ENCODE measurements around the gene UCN2. TPM values are rescaled to one million over a fixed set of nuclear protein-coding genes. Genes with fewer than 3 reads are reported as not detected.

The UCN2 gene
- total RNA-seq, 4 donors from 2014 or later, result 1.7 TPM; not detected in 3

GRCh38 chr3:48565186-48565585 lies 1.6 kb upstream of the UCN2 start:
- H3K4me3 ChIP-seq, result no peak overlapping the region
- TF ChIP-seq CTCF (IDR thresholded peaks at IDR 0.05) (no peak), POLR2A (IDR thresholded peaks at IDR 0.05) (no peak)
- no peaks in the 10 kb centered on the region for H3K9me3 ChIP-seq
- H3K36me3 ChIP-seq, result no peaks in the 10 kb centered on the region
- no peak for DNase-seq
- no peak overlapping the region for H3K27ac ChIP-seq
- no peaks in the 10 kb centered on the region for H3K27me3 ChIP-seq
- peaks cover 0 to 10% (median 2%) of the 10 kb centered on the region in 4 donors for H3K4me1 ChIP-seq

GRCh38 chr3:48564667-48565066 lies 1.1 kb upstream of the UCN2 start:
- no peak overlapping the region for H3K27ac ChIP-seq
- H3K4me3 ChIP-seq, result no peak overlapping the region
- peaks cover 0 to 14% (median 2%) of the 10 kb centered on the region in 4 donors for H3K4me1 ChIP-seq
- no peak for TF ChIP-seq CTCF (IDR thresholded peaks at IDR 0.05)
- TF ChIP-seq POLR2A (IDR thresholded peaks at IDR 0.05), result no peak
- H3K9me3 ChIP-seq, result no peaks in the 10 kb centered on the region
- no peaks in the 10 kb centered on the region for H3K27me3 ChIP-seq
- no peak for DNase-seq
- no peaks in the 10 kb centered on the region for H3K36me3 ChIP-seq

GRCh38 chr3:48564022-48564421 lies 441 bp upstream of the UCN2 start:
- H3K4me1 ChIP-seq, result peaks cover 0 to 14% (median 2%) of the 10 kb centered on the region in 4 donors
- TF ChIP-seq CTCF (IDR thresholded peaks at IDR 0.05), result no peak
- no peak for TF ChIP-seq POLR2A (IDR thresholded peaks at IDR 0.05)
- H3K4me3 ChIP-seq, result no peak overlapping the region
- no peaks in the 10 kb centered on the region for H3K9me3 ChIP-seq
- no peaks in the 10 kb centered on the region for H3K27me3 ChIP-seq
- no peak for DNase-seq
- no peaks in the 10 kb centered on the region for H3K36me3 ChIP-seq
- no peak overlapping the region for H3K27ac ChIP-seq

GRCh38 chr3:48562367-48563095 lies 1.1 kb downstream of the UCN2 start:
- Histone ChIP-seq H3K27me3 (no peaks in the 10 kb centered on the region), H3K4me1 (peaks cover 1 to 27% (median 4%) of the 10 kb centered on the region in 4 donors), H3K27ac (no peak overlapping the region), H3K4me3 (no peak overlapping the region), H3K9me3 (no peaks in the 10 kb centered on the region), H3K36me3 (no peaks in the 10 kb centered on the region)
- DNase-seq, result no peak
- TF ChIP-seq CTCF (IDR thresholded peaks at IDR 0.05), result no peak
- no peak for TF ChIP-seq POLR2A (IDR thresholded peaks at IDR 0.05)

GRCh38 chr3:48561045-48561736 lies 2.4 kb downstream of the UCN2 start:
- H3K27me3 ChIP-seq, result no peaks in the 10 kb centered on the region
- no peaks in the 10 kb centered on the region for H3K36me3 ChIP-seq
- DNase-seq, result peak in 2 of 3 donors; percentile 31 to 64
- peaks cover 5 to 33% (median 10%) of the 10 kb centered on the region in 4 donors for H3K4me1 ChIP-seq
- H3K27ac ChIP-seq, result peak overlapping the region in 2 of 4 donors; percentile 2 to 42
- peak overlapping the region in 2 of 4 donors; percentile 3 to 34 for H3K4me3 ChIP-seq
- TF ChIP-seq CTCF (IDR thresholded peaks at IDR 0.05) (peak in 1 of 6 experiments; percentile 4), POLR2A (IDR thresholded peaks at IDR 0.05) (no peak)
- H3K9me3 ChIP-seq, result no peaks in the 10 kb centered on the region
